Stimulated activated CD8-positive, alpha-beta memory T cell treated with anti-CD3 and anti-CD28 coated beads, Interleukin-4, amount 100 ng/mL, for 1 hour (primary cell): ENCODE results near the gene ITSN1.
"Not testable (repeated sequence)": the region's sequence is repeated elsewhere in the genome, so short reads cannot be mapped to it uniquely, and the experiment has no call there.

Experiments used
- DNase-seq, 2 donors: peaks; one replicate each; pipeline ENCODE4 v3.0.0-alpha.2; 2020; ENCODE audit warnings: low read depth in 2 of 2, low spot score in 1 of 2

The ITSN1 gene

GRCh38 chr21:33650929-33651509, 8.7 kb downstream of the ITSN1 start:
- DNase-seq = no peak

DNA sequence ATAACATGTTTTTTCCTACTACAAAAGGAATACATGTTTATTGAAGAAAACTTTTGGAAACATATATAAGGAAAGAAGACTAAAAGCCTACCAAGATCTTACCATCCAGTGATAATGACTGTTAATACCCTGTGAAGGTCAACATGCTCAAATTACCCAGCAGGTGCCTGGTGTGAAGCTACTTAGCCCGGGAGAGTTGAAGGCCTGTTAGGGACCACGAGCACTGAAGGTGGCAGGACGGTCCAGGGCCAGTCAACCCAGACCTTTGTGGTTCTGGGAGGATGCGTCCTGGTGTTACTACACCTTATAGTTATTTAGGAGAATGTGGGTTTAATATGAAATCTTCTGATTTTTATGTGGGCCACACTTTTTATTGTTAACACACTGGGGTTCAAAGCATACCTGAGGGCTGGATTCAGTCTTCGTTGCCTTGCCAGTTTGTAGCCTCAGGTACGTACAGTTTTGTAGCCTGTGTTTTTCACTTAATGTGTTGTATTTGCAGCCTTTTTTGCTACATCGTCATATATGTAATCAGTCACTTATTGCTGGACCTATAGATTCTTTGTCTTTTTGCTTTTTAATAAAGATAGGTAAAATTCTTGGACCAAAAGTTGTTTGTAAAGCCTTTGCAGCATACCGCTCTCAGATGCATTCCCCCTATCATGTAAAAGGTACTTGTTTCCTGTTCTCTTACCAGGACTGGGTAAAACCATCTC, 9.8 kb downstream of the ITSN1 start:
- no peak for DNase-seq

- no peak for DNase-seq
These were observed 12.1 kb downstream of the ITSN1 start for GRCh38 chr21:33654412-33654811.

DNA sequence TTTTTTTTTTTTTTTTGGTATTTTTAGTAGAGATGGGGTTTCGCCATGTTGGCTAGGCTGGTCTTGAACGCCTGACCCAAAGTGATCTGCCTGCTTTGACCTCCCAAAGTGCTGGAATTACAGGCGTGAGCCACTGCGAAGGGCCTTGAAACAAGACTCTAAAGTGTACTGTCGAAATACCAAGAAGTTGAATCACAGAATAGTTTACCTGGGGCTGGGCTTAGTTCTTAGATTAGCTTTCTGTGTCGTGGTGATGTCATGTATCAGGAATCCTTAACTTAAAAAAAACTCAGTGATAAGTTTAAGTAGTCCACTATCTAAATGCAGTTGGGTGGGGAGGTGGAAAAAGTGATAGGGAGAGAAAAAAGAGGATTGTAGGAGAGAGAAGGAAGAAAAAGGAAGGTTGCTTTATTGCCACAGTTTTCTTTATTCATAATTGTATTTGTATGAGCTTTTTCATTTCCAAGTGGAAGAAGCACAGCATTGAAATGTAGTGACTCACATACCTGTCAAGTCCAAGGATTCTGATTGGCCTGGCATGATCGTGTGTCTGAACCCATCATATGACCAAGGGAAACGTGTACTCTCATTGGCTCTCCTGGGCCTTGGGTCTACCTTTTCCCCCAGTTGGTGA, 13.4 kb downstream of the ITSN1 start:
- DNase-seq = no peak

GRCh38 chr21:33657124-33657820, 15.0 kb downstream of the ITSN1 start:
- no peak for DNase-seq

DNA sequence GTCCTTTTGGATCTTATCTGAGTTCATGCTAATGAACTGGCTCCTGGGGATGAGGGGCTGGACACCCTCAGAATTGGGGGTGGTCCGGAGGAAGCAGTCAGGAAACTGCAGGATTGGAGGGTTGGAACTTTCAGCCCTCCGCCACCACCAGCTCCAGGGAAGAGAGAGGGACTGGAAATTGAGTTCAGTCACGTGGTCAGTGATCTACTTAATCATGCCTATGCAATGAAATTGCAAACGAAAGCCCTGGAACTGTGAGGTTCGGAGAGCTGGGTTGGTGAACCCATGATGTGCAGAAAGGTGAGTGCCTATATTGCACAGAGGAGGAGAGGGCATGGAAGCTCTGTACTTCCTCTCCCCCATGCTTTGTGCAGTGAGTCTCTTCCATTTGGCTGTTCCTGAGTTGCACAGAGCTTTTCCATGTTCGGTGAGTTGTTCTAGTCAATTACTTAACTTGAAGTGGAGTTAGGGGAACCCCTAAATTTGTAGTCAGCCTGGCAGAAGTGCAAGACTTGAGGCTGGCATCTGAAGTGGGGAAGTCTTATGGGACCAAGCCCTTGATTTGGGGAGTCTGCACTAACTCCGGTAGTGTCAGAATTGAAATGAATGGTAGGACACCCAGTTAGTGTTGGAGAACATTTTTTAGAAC, 16.7 kb downstream of the ITSN1 start:
- DNase-seq = no peak

- no peak for DNase-seq
These were observed 17.3 kb downstream of the ITSN1 start for GRCh38 chr21:33659568-33659949.

GRCh38 chr21:33660406-33660805, 18.1 kb downstream of the ITSN1 start:
- no peak for DNase-seq

GRCh38 chr21:33661146-33661545, 18.8 kb downstream of the ITSN1 start:
- DNase-seq = no peak

GRCh38 chr21:33662046-33662445, 19.7 kb downstream of the ITSN1 start:
- DNase-seq = no peak

DNA sequence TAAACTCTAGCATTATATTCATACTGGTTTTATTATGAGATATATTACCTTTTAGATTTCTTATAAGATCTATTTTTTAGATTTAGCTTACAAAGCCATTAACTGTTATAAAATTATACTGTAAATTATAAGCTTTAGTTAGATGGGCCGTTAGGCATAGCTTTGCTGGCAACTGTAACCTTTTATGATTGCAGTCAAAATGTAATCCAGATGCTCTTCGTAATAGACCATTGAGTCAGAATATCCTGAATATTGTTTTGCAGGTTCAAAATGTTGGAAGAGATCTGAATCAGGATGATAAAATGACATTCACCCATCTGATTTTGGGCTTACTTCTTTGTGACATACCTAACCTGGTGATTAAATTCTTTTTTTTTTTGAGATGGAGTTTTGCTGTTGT, 20.9 kb downstream of the ITSN1 start:
- no peak for DNase-seq

DNA sequence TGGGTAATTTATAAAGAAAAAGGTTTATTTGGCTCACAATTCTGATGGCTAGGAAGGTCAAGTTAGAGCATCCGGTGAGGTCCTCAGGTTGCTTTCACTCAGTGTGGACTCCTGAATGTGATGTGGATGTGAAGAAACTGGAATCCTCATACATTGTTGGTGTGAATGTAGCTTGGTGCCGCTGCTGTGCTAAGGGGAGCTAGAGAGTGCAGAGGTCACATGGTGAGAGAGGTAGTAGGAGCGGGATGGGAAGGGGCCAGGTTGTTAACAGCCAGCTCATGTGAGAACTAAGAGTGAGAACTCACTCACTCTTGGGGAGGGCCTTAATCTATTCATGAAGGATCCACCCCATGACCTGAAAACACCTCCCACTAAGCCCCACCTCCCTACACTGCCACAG, 21.8 kb downstream of the ITSN1 start:
- no peak for DNase-seq

DNA sequence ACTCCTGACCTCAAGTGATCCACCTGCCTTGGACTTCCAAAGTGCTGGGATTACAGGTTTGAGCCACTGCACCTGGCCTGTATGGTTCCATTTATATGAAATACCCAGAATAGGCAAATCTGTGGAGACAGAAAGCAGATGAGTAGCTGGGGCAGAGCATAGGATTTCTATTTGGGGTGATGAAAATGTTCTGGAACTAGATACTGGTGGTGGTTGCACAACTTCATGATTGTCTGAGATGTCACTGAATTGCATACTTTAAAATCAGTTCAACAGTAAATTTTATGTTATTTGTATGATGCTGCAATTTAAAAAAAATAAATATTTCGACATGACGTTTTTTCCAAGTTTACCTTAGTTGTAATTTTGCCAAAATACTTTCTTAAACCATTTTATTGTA, 23.9 kb downstream of the ITSN1 start:
- DNase-seq = no peak

- DNase-seq = no peak
These were observed 25.3 kb downstream of the ITSN1 start for GRCh38 chr21:33667636-33668035.

DNA sequence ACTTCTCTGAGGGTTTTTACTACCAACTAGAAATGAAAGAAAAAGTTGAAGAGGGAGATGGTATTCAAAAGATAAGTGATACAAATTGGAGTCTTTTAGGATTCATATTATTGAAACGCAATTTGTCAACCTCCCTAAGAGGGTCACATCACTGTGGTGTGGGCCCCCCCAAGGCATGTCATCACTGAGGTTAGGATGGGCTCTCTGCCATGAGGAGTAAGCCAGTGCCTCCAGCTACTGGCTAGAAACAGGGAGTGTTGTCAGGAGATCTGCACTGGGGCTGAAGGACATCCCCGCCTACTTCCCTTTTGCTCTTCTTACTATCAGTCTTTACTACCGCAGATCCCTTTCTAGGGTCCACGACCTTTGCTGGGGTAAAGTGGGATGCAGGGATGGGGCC, 25.9 kb downstream of the ITSN1 start:
- no peak for DNase-seq

GRCh38 chr21:33668620-33669019, 26.3 kb downstream of the ITSN1 start:
- DNase-seq = no peak

GRCh38 chr21:33670076-33670978, 28.0 kb downstream of the ITSN1 start:
- DNase-seq = no peak

DNA sequence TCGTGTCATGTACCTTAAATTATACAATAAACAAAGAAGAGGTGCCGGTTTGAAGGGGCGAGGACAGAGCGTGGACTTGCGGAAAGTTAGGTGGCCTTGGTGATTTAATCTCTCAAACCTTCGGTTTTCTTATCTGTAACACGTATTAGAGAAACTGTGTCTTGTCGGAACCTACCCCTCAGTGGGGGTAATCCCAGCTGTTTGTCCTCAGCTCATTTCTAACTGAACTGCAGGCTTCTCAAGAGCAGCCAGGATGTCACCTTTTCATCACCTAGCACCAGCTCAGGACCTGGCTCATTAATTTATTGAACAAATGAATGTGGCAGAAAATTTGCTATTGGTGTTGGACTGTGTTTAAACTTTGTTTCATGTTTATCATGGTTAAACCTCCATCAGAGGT, 31.2 kb downstream of the ITSN1 start:
- no peak for DNase-seq

- no peak for DNase-seq
These were observed 31.9 kb downstream of the ITSN1 start for GRCh38 chr21:33674226-33674625.

GRCh38 chr21:33676666-33677065, 34.4 kb downstream of the ITSN1 start:
- DNase-seq = not testable (repeated sequence)

DNA sequence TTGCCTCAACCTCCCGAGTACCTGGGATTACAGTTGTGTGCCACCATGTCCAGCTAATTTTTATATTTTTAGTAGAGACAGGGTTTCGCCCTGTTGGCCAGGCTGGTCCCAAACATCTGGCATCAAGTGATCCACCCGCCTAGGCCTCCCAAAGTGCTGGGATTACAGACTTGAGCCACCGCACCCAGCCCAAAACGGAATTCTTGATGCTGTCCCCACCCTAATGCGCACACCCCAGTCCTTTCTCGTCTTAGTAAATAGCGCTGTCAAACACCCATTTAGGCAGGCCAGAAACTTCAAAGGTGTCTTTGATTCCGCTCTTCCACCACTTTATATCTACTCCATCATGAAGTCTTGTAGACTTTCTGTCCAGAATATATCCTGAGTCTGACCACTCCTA, 35.1 kb downstream of the ITSN1 start:
- DNase-seq = no peak
